K562 (cell line): ENCODE measurements around the gene ART1. TPM values are rescaled to one million over a fixed set of nuclear protein-coding genes. Genes with fewer than 3 reads are reported as not detected.

Experiments used
- ATAC-seq: fragments of 200-7000 bp; cut with Tn5 transposase; 3 replicates; pipeline ENCODE4 v1.9.1; 2020; ENCODE audit warnings: moderate library complexity
- BruUV-seq: library from RNA; stranded (reverse); fragments of 400-500 nt; replicated peaks from 2 replicates; lab custom pipeline; 2021; lab: Mats Ljungman, UMichigan
- CTCF ChIA-PET: fragments of 300-600 bp; formaldehyde crosslinking; extraction: SDS; loops from one replicate; lab custom pipeline; 2021; ENCODE audit warnings: low intra/inter-chr PET ratio; lab: Yijun Ruan, JAX
- POLR2A ChIA-PET: fragments of 300-600, 350-650 bp; sonication (Branson Sonifier 250); formaldehyde crosslinking; extraction: SDS; loops from one replicate; lab custom pipeline; 2021; ENCODE audit warnings: antibody characterized with exemption, inconsistent platforms; lab: Yijun Ruan, JAX
- DNase-seq, 4 experiments: peaks; one replicate each; pipeline versions ENCODE4 v3.0.0 to v3.0.0-alpha.2; 2011 to 2018; ENCODE audit warnings: low spot score in 3 of 4, mixed read lengths in 3 of 4; ENCODE audit errors: extremely low read depth in 1 of 4
- FAIRE-seq: peaks from 2 replicates; lab custom pipeline; 2011; peaks lifted over from hg19 to GRCh38; lab: Jason Lieb, UNC
- H2AFZ ChIP-seq: 2 replicates; pipeline ENCODE4 v1.6.0; 2011; ENCODE audit warnings: low read depth, low read length, control low read depth, inconsistent platforms
- H3K27ac ChIP-seq: fragments of 200-600 bp; 3 replicates; pipeline ENCODE4 v1.8.0; 2011; ENCODE audit warnings: low read depth, mild to moderate bottlenecking, control low read depth, inconsistent platforms, low read length, moderate library complexity, mixed read lengths; ENCODE audit errors: extremely low read depth
- H3K27me3 ChIP-seq, 2 experiments: fragments of 300-600 bp in 1 of 2; 2 replicates in 1 of 2; 3 replicates in 1 of 2; pipeline versions ENCODE4 v1.6.0 to v1.8.0; 2011; ENCODE audit warnings: inconsistent platforms in 2 of 2, low read length in 2 of 2, mild to moderate bottlenecking in 1 of 2, mixed read lengths in 1 of 2, moderate library complexity in 1 of 2; ENCODE audit not compliant: control insufficient read depth in 2 of 2, insufficient read depth in 2 of 2
- H3K36me3 ChIP-seq: fragments of 300-600 bp; 3 replicates; pipeline ENCODE4 v1.8.0; 2011; ENCODE audit warnings: mild to moderate bottlenecking, low read length, inconsistent platforms; ENCODE audit not compliant: control insufficient read depth, insufficient read depth
- H3K4me1 ChIP-seq, 2 experiments: fragments of 200-600 bp in 1 of 2; replicated peaks in 1 of 2; 2 replicates in 1 of 2; 3 replicates in 1 of 2; pipeline versions ENCODE4 v1.5.1 to v1.8.0; 2011; ENCODE audit warnings: inconsistent platforms in 2 of 2, low read length in 2 of 2, mild to moderate bottlenecking in 1 of 2, mixed read lengths in 1 of 2, moderate library complexity in 1 of 2; ENCODE audit not compliant: control insufficient read depth in 2 of 2, insufficient read depth in 2 of 2
- H3K4me2 ChIP-seq: 2 replicates; pipeline ENCODE4 v1.6.1; 2011; ENCODE audit warnings: low read length, control low read depth, inconsistent platforms, mixed read lengths; ENCODE audit not compliant: insufficient read depth
- H3K4me3 ChIP-seq: fragments of 200-600 bp; sonication (generic), shearing (Covaris generic); 2 replicates; pipeline ENCODE4 v1.5.1; 2016; ENCODE audit warnings: control low read depth, inconsistent platforms
- H3K79me2 ChIP-seq: fragments of 200-600 bp; 3 replicates; pipeline ENCODE4 v1.8.0; 2011; ENCODE audit warnings: low read length, inconsistent platforms; ENCODE audit not compliant: control insufficient read depth, insufficient read depth
- H3K9ac ChIP-seq, 2 experiments: 2 replicates each; pipeline versions ENCODE4 v1.6.0 to v1.6.1; 2011; ENCODE audit warnings: low read depth in 2 of 2, low read length in 2 of 2, control low read depth in 1 of 2, inconsistent platforms in 1 of 2, mild to moderate bottlenecking in 1 of 2, mixed read lengths in 1 of 2; ENCODE audit not compliant: insufficient read depth in 1 of 2
- H3K9me1 ChIP-seq: one replicate; pipeline ENCODE4 v1.6.0; 2011; ENCODE audit warnings: inconsistent platforms, mild to moderate bottlenecking, low read length, moderate library complexity; ENCODE audit not compliant: control insufficient read depth, insufficient read depth
- H3K9me3 ChIP-seq: replicated peaks from 2 replicates; pipeline ENCODE4 v1.5.1; 2011; ENCODE audit warnings: low read depth, low read length, inconsistent platforms; ENCODE audit not compliant: control insufficient read depth, insufficient read depth
- H4K20me1 ChIP-seq: replicated peaks from 2 replicates; pipeline ENCODE4 v1.6.1; 2011; ENCODE audit warnings: low read length, inconsistent platforms, mixed read lengths; ENCODE audit not compliant: control insufficient read depth, insufficient read depth
- ATF4 ChIP-seq: fragments of 450-650 bp; formaldehyde crosslinking; IDR thresholded peaks from 2 replicates; pipeline ENCODE4 v1.4.0; 2022; ENCODE audit warnings: mild to moderate bottlenecking, moderate library complexity
- ESRRA ChIP-seq: fragments of 450-650 bp; IDR thresholded peaks from 2 replicates; pipeline ENCODE4 v1.6.1; 2014; ENCODE audit warnings: low read depth, mild to moderate bottlenecking, moderate library complexity, borderline replicate concordance
- MCM3 ChIP-seq: fragments of 450-650 bp; IDR thresholded peaks from 2 replicates; pipeline ENCODE4 v1.6.1; 2016
- MEF2D ChIP-seq: conservative IDR thresholded peaks from 2 replicates; pipeline ENCODE4 v1.6.1; 2016; ENCODE audit warnings: low read depth, missing genetic modification characterization, missing compliant biosample characterization
- NFE2 ChIP-seq: IDR thresholded peaks from 2 replicates; pipeline ENCODE4 v1.6.1; 2014; ENCODE audit warnings: antibody characterized with exemption, low read depth
- RAD51 ChIP-seq: fragments of 450-650 bp; IDR thresholded peaks from 2 replicates; pipeline ENCODE4 v1.7.1; 2016; ENCODE audit warnings: low read depth, mild to moderate bottlenecking, borderline replicate concordance
- TCF3 ChIP-seq: sonication (generic); formaldehyde crosslinking; IDR thresholded peaks from 2 replicates; pipeline ENCODE4 v1.4.0; 2020; ENCODE audit warnings: mild to moderate bottlenecking, missing genetic modification reagents
- USF1 ChIP-seq: sonication (generic); formaldehyde crosslinking; IDR thresholded peaks from 2 replicates; pipeline ENCODE4 v1.9.0; 2022; ENCODE audit warnings: mild to moderate bottlenecking, missing genetic modification reagents
- ZNF124 ChIP-seq: sonication (generic); formaldehyde crosslinking; IDR thresholded peaks from 2 replicates; pipeline ENCODE4 v1.8.1; 2022; ENCODE audit warnings: missing genetic modification reagents
- ZNF224 ChIP-seq: sonication (generic); formaldehyde crosslinking; IDR thresholded peaks from 2 replicates; pipeline ENCODE4 v1.8.0; 2022; ENCODE audit warnings: mild to moderate bottlenecking, missing genetic modification reagents
- ZNF274 ChIP-seq: IDR thresholded peaks from 2 replicates; pipeline ENCODE4 v1.6.1; 2011; ENCODE audit warnings: low read depth, mild to moderate bottlenecking, low read length, moderate library complexity, borderline replicate concordance
- ZNF3 ChIP-seq: fragments of 250-450 bp; sonication (Bioruptor Pico); IDR thresholded peaks from 2 replicates; pipeline ENCODE4 v1.5.0; 2021; ENCODE audit warnings: mild to moderate bottlenecking, moderate library complexity
- ZNF57 ChIP-seq: fragments of 450-650 bp; formaldehyde crosslinking; IDR thresholded peaks from 2 replicates; pipeline ENCODE4 v1.4.0; 2020; ENCODE audit warnings: mild to moderate bottlenecking, moderate library complexity
- WGBS: fragments of 100-300 bp; shearing (Covaris generic); methylation state at CpG from one replicate; pipeline ENCODE4 v1.1.6; 2016; ENCODE audit warnings: low coverage, mixed read lengths; ENCODE audit not compliant: insufficient coverage; ENCODE audit errors: missing lambda C conversion rate; 5-methylcytosine and 5-hydroxymethylcytosine counted together
- in situ Hi-C: fragments of 300-500 bp; cut with MboI; formaldehyde crosslinking; loops from 4 replicates; pipeline ENCODE4 v1.15.0; 2018; ENCODE audit warnings: inconsistent platforms, mixed read lengths
- intact Hi-C: fragments of 100-400 bp; cut with micrococcal nuclease; formaldehyde crosslinking; loops from 2 replicates; pipeline ENCODE4 v1.14.2; 2022
- polyA plus RNA-seq, 8 experiments: library from polyadenylated mRNA; depleted of rRNA in 4 of 8; stranded (reverse) in 5 of 8; unstranded in 3 of 8; fragments of >200 nt; fragmentation: Nextera tagmentation in 2 of 8; fragmentation: Illumina TruSeq in 1 of 8; extraction: Ambion mirVana in 2 of 8; extraction: Trizol in 1 of 8; gene quantifications; 2 replicates each; pipeline versions ENCODE4 v1.2.1 to v1.2.3, GENCODE V29; 2011 to 2014; ENCODE audit warnings: inconsistent platforms in 1 of 8, missing spikeins in 1 of 8
- total RNA-seq, 7 experiments: library from RNA; depleted of rRNA in 6 of 7; stranded (reverse); fragments of >200 nt in 6 of 7; fragmentation: Illumina TruSeq in 2 of 7; extraction: Trizol in 2 of 7; gene quantifications; 2 replicates each; pipeline versions ENCODE4 v1.2.1 to v1.2.3, GENCODE V29; 2011 to 2021; ENCODE audit warnings: low replicate concordance in 1 of 7
- TF ChIP-seq, protein P1 (sequence below): fragments of 250-450 bp; sonication (Bioruptor Pico); IDR thresholded peaks from 2 replicates; pipeline ENCODE4 v1.4.0; 2020; ENCODE audit warnings: borderline replicate concordance
- TF ChIP-seq, protein P2 (sequence below): fragments of 200-800 bp; sonication (Bioruptor generic); IDR thresholded peaks from 2 replicates; pipeline ENCODE4 v1.6.1; 2016; ENCODE audit warnings: missing genetic modification characterization, missing compliant biosample characterization

The ART1 gene
- total and polyA plus RNA-seq, 9 of the 15 experiments (the other 6 are each of a cell fraction or from before 2014, with no cell fraction given), result not detected

DNA sequence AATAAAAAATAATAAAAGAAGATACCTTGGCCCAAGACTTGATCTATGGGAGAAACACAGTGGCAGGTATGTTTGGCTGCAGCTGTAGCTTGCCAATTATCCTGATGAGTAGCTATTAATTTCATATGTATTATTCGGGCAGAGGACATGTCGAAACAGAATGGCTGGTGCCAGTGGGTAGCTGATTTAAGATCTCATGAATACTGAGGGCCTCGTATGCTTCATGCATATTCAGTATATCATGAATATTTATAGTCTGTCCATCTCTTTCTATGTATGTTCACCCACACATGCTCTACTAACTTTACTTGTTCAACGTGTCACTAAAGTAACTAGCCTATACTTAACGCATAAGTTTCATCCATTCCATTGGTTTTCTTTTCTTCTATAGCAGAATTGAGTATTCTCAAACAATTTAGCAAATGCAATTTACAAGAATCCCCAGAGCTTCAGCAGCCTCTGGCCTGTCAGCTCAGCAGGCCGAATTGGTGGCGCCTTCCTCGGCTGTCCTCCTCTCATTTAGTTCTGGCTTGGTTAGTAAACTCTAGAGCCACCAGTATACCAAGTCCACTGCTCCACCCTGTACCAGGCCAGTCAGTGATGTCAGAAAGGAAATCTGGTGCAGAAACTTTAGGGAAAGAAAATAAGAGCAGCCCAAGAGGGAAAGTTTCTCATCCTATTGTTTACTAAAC, 21.0 kb upstream of the ART1 start:
- Histone ChIP-seq H3K27me3 (peaks cover 0 to 5% of the 10 kb centered on the region in 2 experiments; a peak in 1 of 5 replicates), H3K9ac (no peak overlapping the region), H4K20me1 (no peaks in the 10 kb centered on the region), H3K27ac (no peak overlapping the region), H3K4me3 (no peak overlapping the region), H3K79me2 (no peaks in the 10 kb centered on the region), H3K9me1 (no peaks in the 10 kb centered on the region), H3K4me1 (peaks cover 0 to 5% of the 10 kb centered on the region in 2 experiments; a peak in 2 of 5 replicates), H3K36me3 (no peaks in the 10 kb centered on the region), H3K4me2 (no peak overlapping the region), H3K9me3 (no peaks in the 10 kb centered on the region), H2AFZ (no peak overlapping the region)
- ATAC-seq (no peak), FAIRE-seq (peak; percentile 15), DNase-seq (no peak)
- BruUV-seq, result no TSS peak
- WGBS, result 20% methylated on average over 8 of the region's 8 CpGs
- in situ Hi-C loops (no loop called here), intact Hi-C loops (no loop called here)
- ChIA-PET CTCF (no interaction called here), POLR2A (interaction anchor here (0.6 kb wide), 1 partner anchor 1652 kb away, joined by 3 read pairs; no protein-coding TSS in a partner anchor)
- TF ChIP-seq RAD51 (no peak), ZNF124 (CRISPR knock-in tag) (no peak), MEF2D (no peak), ZNF224 (CRISPR knock-in tag) (no peak), ZNF57 (CRISPR knock-in tag) (no peak), USF1 (CRISPR knock-in tag) (no peak), ATF4 (CRISPR knock-in tag) (no peak), NFE2 (no peak), TCF3 (CRISPR knock-in tag) (no peak), ZNF3 (no peak), ZNF274 (no peak), MCM3 (no peak), ESRRA (no peak)
- TF ChIP-seq, protein P1, sequence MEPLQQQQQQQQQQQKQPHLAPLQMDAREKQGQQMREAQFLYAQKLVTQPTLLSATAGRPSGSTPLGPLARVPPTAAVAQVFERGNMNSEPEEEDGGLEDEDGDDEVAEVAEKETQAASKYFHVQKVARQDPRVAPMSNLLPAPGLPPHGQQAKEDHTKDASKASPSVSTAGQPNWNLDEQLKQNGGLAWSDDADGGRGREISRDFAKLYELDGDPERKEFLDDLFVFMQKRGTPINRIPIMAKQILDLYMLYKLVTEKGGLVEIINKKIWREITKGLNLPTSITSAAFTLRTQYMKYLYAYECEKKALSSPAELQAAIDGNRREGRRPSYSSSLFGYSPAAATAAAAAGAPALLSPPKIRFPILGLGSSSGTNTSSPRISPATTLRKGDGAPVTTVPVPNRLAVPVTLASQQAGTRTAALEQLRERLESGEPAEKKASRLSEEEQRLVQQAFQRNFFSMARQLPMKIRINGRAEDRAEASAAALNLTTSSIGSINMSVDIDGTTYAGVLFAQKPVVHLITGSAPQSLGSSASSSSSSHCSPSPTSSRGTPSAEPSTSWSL, result no peak
- TF ChIP-seq, protein P2, sequence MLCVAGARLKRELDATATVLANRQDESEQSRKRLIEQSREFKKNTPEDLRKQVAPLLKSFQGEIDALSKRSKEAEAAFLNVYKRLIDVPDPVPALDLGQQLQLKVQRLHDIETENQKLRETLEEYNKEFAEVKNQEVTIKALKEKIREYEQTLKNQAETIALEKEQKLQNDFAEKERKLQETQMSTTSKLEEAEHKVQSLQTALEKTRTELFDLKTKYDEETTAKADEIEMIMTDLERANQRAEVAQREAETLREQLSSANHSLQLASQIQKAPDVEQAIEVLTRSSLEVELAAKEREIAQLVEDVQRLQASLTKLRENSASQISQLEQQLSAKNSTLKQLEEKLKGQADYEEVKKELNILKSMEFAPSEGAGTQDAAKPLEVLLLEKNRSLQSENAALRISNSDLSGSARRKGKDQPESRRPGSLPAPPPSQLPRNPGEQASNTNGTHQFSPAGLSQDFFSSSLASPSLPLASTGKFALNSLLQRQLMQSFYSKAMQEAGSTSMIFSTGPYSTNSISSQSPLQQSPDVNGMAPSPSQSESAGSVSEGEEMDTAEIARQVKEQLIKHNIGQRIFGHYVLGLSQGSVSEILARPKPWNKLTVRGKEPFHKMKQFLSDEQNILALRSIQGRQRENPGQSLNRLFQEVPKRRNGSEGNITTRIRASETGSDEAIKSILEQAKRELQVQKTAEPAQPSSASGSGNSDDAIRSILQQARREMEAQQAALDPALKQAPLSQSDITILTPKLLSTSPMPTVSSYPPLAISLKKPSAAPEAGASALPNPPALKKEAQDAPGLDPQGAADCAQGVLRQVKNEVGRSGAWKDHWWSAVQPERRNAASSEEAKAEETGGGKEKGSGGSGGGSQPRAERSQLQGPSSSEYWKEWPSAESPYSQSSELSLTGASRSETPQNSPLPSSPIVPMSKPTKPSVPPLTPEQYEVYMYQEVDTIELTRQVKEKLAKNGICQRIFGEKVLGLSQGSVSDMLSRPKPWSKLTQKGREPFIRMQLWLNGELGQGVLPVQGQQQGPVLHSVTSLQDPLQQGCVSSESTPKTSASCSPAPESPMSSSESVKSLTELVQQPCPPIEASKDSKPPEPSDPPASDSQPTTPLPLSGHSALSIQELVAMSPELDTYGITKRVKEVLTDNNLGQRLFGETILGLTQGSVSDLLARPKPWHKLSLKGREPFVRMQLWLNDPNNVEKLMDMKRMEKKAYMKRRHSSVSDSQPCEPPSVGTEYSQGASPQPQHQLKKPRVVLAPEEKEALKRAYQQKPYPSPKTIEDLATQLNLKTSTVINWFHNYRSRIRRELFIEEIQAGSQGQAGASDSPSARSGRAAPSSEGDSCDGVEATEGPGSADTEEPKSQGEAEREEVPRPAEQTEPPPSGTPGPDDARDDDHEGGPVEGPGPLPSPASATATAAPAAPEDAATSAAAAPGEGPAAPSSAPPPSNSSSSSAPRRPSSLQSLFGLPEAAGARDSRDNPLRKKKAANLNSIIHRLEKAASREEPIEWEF (CRISPR knock-in tag), result no peak
